ENCODE measurements around the gene GUCD1. TPM values are rescaled to one million over a fixed set of nuclear protein-coding genes. Genes with fewer than 3 reads are reported as not detected.

GUCD1 gene
- total and polyA plus RNA-seq, 2 of the 8 experiments (the other 6 are each of a cell fraction or from before 2014, with no cell fraction given), result 85.2 to 128 TPM

DNA sequence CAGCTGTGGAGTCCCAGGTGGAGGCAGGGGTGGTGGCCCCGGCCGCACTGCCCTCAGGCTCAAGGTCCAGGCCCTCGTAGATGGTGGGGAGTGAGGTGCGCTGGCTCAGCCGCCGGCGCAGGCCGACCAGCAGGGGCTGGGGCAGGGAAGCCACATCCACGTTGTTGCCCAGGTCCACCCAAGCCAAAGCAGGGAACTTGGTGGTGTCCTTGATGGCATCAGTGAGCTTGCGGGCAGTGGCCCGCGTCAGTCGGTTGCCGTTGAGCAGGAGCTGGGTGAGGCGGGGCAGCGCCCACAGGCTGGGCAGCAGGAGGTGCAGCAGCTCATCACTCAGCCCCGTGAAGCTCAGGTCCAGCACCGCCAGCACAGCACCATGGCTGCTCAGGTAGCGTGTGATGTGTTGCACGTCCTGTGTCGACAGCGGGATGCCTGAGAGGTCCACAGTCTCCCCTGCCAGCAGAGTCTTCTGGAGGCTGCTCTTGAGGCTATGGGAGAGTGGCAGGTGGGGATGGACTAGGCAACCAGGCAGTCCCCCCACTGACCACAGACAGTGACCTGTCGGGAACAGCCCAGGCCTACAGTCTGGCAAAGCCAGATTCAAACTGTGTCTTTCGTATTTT lies 31.1 kb upstream of the GUCD1 start:
- no peak overlapping the region for H2BK120ac ChIP-seq (replicated peaks; ENCODE audit: low read depth, low read length)
- WGBS, 2 experiments (ENCODE audit: extremely low coverage in 1 of 2, insufficient coverage in 1 of 2, insufficient read length in 1 of 2, insufficient replicate concordance in 2 of 2, low coverage in 1 of 2, low lambda C conversion rate in 2 of 2, missing lambda C conversion rate in 1 of 2), result 93% methylated on average over 24 of the region's 24 CpGs; no CpG with 5 or more reads in 1 of the 2 experiments
- H3K27ac ChIP-seq (ENCODE audit: low read depth, low read length), result no peak overlapping the region
- peaks cover 0 to 2% of the 10 kb centered on the region in 2 experiments for H4K20me1 ChIP-seq (replicated peaks in 1 of 2; ENCODE audit: control insufficient read depth in 1 of 2, insufficient read depth in 2 of 2, low read length in 2 of 2)
- H3K23ac ChIP-seq (ENCODE audit: insufficient read length), result no peak overlapping the region
- H3K36me3 ChIP-seq (ENCODE audit: control insufficient read depth in 2 of 4, insufficient read depth in 4 of 4, low read length in 3 of 4), result peaks cover 0 to 5% (median under 1%) of the 10 kb centered on the region in 4 experiments; a peak in 3 of 8 replicates
- H3K79me2 ChIP-seq (ENCODE audit: control insufficient read depth in 1 of 2, insufficient read depth in 2 of 2, low read length in 2 of 2), result no peaks in the 10 kb centered on the region
- no peak overlapping the region for H4K5ac ChIP-seq (ENCODE audit: insufficient read length, low read depth, low read length)
- H4K8ac ChIP-seq (ENCODE audit: extremely low read depth, insufficient read depth, low read length), result no peak overlapping the region
- ChIA-PET CTCF (ENCODE audit: partially characterized antibody) (interaction anchor here (1.1 kb wide), 1 partner anchor 12 kb away, joined by 3 read pairs; no protein-coding TSS in a partner anchor), POLR2A (ENCODE audit: partially characterized antibody) (interaction anchor here (1.9 to 3.3 kb wide), 3 partner anchors 14 to 30 kb away, joined by 5 to 23 read pairs (median 18); partner anchors contain the start of genes GUCD1 and SNRPD3)
- no peak overlapping the region for H3K14ac ChIP-seq (ENCODE audit: insufficient read length)
- H3K4me2 ChIP-seq (ENCODE audit: insufficient read depth in 1 of 2, low read depth in 2 of 2, low read length in 2 of 2), result no peak overlapping the region
- H2BK20ac ChIP-seq (ENCODE audit: low read length), result no peak overlapping the region
- no peak overlapping the region for H2AFZ ChIP-seq (ENCODE audit: low read length)
- H3K79me1 ChIP-seq (ENCODE audit: low read depth, low read length), result no peaks in the 10 kb centered on the region; the same call in 1 of the 2 replicates
- no peak overlapping the region for H2AK5ac ChIP-seq (ENCODE audit: low read depth, low read length)
- H3K27me3 ChIP-seq (replicated peaks in 1 of 4; ENCODE audit: control insufficient read depth in 3 of 4, extremely low read depth in 1 of 4, insufficient read depth in 3 of 4, low read length in 3 of 4), result no peaks in the 10 kb centered on the region
- no peak overlapping the region for H2BK5ac ChIP-seq (ENCODE audit: low read depth, low read length)
- H3K9ac ChIP-seq (replicated peaks in 1 of 4; ENCODE audit: extremely low read depth in 1 of 4, low read depth in 3 of 4, low read length in 3 of 4), result no peak overlapping the region
- H3K4me1 ChIP-seq (replicated peaks in 1 of 4; ENCODE audit: control insufficient read depth in 3 of 4, insufficient read depth in 4 of 4, low read length in 3 of 4), result no peaks in the 10 kb centered on the region
- H3K9me3 ChIP-seq (ENCODE audit: insufficient read depth in 2 of 2, low read depth in 1 of 2, low read length in 1 of 2), result no peaks in the 10 kb centered on the region
- no peak overlapping the region for H3K18ac ChIP-seq (ENCODE audit: extremely low read depth, low read length)
- FAIRE-seq (no peak), DNase-seq (ENCODE audit: low read depth in 1 of 2, low spot score in 2 of 2) (no peak)
- H2BK12ac ChIP-seq (ENCODE audit: low read depth, low read length), result no peak overlapping the region
- H2BK15ac ChIP-seq (ENCODE audit: low read length), result no peak overlapping the region
- H3K4ac ChIP-seq (replicated peaks; ENCODE audit: insufficient read length, low read depth, low read length), result no peak overlapping the region
- no peak overlapping the region for H3K56ac ChIP-seq (replicated peaks; ENCODE audit: insufficient read length, low read depth, low read length)
- no peaks in the 10 kb centered on the region for H3K23me2 ChIP-seq (ENCODE audit: low read depth, low read length)
- no peak overlapping the region for H4K91ac ChIP-seq (replicated peaks; ENCODE audit: insufficient read length, low read length)
- H3K4me3 ChIP-seq (ENCODE audit: extremely low read depth in 1 of 4, insufficient read depth in 2 of 4, low read depth in 3 of 4, low read length in 4 of 4), result no peak overlapping the region
- TF ChIP-seq JUN (IDR thresholded peaks at IDR 0.05; ENCODE audit: low read depth, low read length) (no peak), YY1 (IDR thresholded peaks at IDR 0.05; ENCODE audit: low read depth, low read length) (no peak), POLR2AphosphoS5 (IDR thresholded peaks at IDR 0.05; ENCODE audit: low read depth, low read length) (no peak), GABPA (IDR thresholded peaks at IDR 0.05; ENCODE audit: borderline replicate concordance, insufficient read depth, low read length) (no peak), ASH2L (IDR thresholded peaks at IDR 0.05; ENCODE audit: low read length) (no peak), SIN3A (conservative IDR thresholded peaks at IDR 0.05 in 1 of 2, IDR thresholded peaks at IDR 0.05 in 1 of 2; ENCODE audit: low read depth in 1 of 2, low read length in 2 of 2) (no peak), SP4 (IDR thresholded peaks at IDR 0.05; ENCODE audit: low read length) (no peak), SIX5 (IDR thresholded peaks at IDR 0.05; ENCODE audit: low read depth, low read length) (no peak), CTBP2 (IDR thresholded peaks at IDR 0.05; ENCODE audit: borderline replicate concordance, insufficient read depth, insufficient read length, low read length) (no peak), TEAD4 (IDR thresholded peaks at IDR 0.05; ENCODE audit: low read depth, low read length) (no peak), CBX8 (IDR thresholded peaks at IDR 0.05; ENCODE audit: borderline replicate concordance, low read depth, low read length) (no peak)
- TF ChIP-seq, protein P1, sequence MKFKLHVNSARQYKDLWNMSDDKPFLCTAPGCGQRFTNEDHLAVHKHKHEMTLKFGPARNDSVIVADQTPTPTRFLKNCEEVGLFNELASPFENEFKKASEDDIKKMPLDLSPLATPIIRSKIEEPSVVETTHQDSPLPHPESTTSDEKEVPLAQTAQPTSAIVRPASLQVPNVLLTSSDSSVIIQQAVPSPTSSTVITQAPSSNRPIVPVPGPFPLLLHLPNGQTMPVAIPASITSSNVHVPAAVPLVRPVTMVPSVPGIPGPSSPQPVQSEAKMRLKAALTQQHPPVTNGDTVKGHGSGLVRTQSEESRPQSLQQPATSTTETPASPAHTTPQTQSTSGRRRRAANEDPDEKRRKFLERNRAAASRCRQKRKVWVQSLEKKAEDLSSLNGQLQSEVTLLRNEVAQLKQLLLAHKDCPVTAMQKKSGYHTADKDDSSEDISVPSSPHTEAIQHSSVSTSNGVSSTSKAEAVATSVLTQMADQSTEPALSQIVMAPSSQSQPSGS (IDR thresholded peaks at IDR 0.05; ENCODE audit: low read length), result no peak
